Body of pancreas (tissue), 4 donors: ENCODE results near the gene STX16. TPM values are rescaled to one million over a fixed set of nuclear protein-coding genes. Genes with fewer than 3 reads are reported as not detected.
A peak's percentile ranks its signal among the peaks of the same experiment; 100 is the strongest.

Source experiments
- ATAC-seq: fragments of 150-250 bp; one replicate; pipeline ENCODE4 v1.9.1; 2016
- DNase-seq, 4 donors: peaks; one replicate each; pipeline ENCODE4 v3.0.0-alpha.2; 2019
- H3K27ac ChIP-seq, 4 donors: fragments of 200-600 bp; sonication (generic); 1 replicate in 3 of 4; 2 replicates in 1 of 4; pipeline versions ENCODE4 v1.5.1 to v1.6.1; 2016 to 2019; ENCODE audit warnings: mild to moderate bottlenecking in 1 of 4, mixed read lengths in 1 of 4, moderate library complexity in 1 of 4
- H3K27me3 ChIP-seq, 2 donors: fragments of 200-600 bp; sonication (generic); one replicate each; pipeline ENCODE4 v1.6.0; 2016; ENCODE audit warnings: mild to moderate bottlenecking in 1 of 2
- H3K36me3 ChIP-seq, 2 donors: fragments of 200-600 bp; sonication (generic); replicated peaks in 1 of 2; 2 replicates each; pipeline ENCODE4 v1.5.1; 2016; ENCODE audit warnings: low read depth in 2 of 2; ENCODE audit not compliant: insufficient read depth in 1 of 2
- H3K4me1 ChIP-seq: fragments of 200-600 bp; sonication (generic); one replicate; pipeline ENCODE4 v1.6.0; 2016
- H3K4me3 ChIP-seq, 2 donors: fragments of 200-600 bp; sonication (generic); 1 replicate in 1 of 2; 2 replicates in 1 of 2; pipeline ENCODE4 v1.5.1; 2016 to 2019
- H3K9me3 ChIP-seq, 3 donors: fragments of 200-600 bp; sonication (generic); 1 replicate in 2 of 3; 2 replicates in 1 of 3; pipeline ENCODE4 v1.5.1; 2016
- POLR2A ChIP-seq, 3 donors: fragments of 450-650 bp; IDR thresholded peaks; one replicate each; pipeline ENCODE4 v1.6.1; 2016; ENCODE audit warnings: antibody characterized with exemption in 3 of 3, mild to moderate bottlenecking in 2 of 3
- WGBS, 2 donors: methylation state at CpG; one replicate each; pipeline ENCODE4 v1.1.5; 2017; 5-methylcytosine and 5-hydroxymethylcytosine counted together
- intact Hi-C: fragments of 100-400 bp; cut with DNase I; formaldehyde crosslinking; loops from one replicate; pipeline ENCODE4 v1.15.1; 2023
- total RNA-seq, 2 donors: library from RNA; depleted of rRNA; stranded (reverse); fragments of >200 nt; gene quantifications; one replicate each; pipeline ENCODE4 v1.1.0, GENCODE V29; 2016
- TF ChIP-seq, protein P1 (sequence below), 7 experiments: fragments of 450-650 bp in 4 of 7; fragments of 200-600 bp in 3 of 7; sonication (generic) in 3 of 7; IDR thresholded peaks; one replicate each; pipeline ENCODE4 v1.5.1; 2016 to 2019; ENCODE audit warnings: antibody characterized with exemption in 7 of 7

The STX16 gene
- total RNA-seq, 2 donors from 2014 or later: 55.0 to 69.5 TPM

DNA sequence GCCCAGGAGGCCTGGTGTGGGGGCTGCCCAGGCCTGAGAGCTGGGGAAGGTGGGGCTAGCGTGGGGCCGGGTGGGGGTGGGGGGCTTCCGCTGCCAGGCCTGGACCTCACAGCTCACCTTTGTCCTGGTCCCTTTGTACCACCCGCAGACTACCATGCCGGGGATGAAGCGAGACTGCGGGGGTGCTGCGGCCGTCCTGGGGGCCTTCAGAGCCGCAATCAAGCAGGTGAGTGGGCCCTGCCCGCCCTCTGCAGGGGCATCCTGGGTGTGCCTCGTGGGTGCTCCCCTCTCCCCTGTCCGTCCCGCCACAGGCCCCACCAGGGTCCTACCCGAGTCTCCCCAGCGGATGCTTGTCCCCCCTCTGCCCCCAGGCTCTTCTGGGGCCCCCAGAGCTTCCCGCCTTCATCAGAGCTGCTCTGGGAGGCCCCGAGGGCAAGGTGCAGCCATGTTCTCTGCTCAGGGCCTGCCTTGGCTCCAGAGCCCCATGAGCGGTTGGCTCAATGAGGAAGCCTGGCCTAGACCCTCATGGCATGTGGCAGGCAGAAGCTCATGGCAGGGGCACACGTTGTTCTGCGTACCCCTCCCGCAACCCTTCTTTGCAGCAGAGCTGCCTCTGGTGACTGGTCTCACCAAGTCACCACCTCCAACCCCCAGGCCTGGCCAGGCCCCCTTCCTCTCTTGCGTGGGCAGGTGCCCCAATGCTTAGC, 56.0 kb downstream of the STX16 start:
- peaks cover 0 to 9% of the 10 kb centered on the region in 2 donors for H3K36me3 ChIP-seq
- H3K4me3 ChIP-seq: no peak overlapping the region
- TF ChIP-seq POLR2A (IDR thresholded peaks at IDR 0.05): no peak
- TF ChIP-seq, protein P1, sequence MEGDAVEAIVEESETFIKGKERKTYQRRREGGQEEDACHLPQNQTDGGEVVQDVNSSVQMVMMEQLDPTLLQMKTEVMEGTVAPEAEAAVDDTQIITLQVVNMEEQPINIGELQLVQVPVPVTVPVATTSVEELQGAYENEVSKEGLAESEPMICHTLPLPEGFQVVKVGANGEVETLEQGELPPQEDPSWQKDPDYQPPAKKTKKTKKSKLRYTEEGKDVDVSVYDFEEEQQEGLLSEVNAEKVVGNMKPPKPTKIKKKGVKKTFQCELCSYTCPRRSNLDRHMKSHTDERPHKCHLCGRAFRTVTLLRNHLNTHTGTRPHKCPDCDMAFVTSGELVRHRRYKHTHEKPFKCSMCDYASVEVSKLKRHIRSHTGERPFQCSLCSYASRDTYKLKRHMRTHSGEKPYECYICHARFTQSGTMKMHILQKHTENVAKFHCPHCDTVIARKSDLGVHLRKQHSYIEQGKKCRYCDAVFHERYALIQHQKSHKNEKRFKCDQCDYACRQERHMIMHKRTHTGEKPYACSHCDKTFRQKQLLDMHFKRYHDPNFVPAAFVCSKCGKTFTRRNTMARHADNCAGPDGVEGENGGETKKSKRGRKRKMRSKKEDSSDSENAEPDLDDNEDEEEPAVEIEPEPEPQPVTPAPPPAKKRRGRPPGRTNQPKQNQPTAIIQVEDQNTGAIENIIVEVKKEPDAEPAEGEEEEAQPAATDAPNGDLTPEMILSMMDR (IDR thresholded peaks at IDR 0.05): no peak
- intact Hi-C loops: no loop called here
- H3K9me3 ChIP-seq: no peaks in the 10 kb centered on the region
- H3K27ac ChIP-seq: no peak overlapping the region
- H3K27me3 ChIP-seq: no peaks in the 10 kb centered on the region
- DNase-seq (peak in 2 of 4 donors; percentile 2 to 9), ATAC-seq (no peak)
- WGBS, 2 donors: 96 to 98% methylated on average over 6 to 15 of the region's 23 CpGs
- H3K4me1 ChIP-seq: no peaks in the 10 kb centered on the region

DNA sequence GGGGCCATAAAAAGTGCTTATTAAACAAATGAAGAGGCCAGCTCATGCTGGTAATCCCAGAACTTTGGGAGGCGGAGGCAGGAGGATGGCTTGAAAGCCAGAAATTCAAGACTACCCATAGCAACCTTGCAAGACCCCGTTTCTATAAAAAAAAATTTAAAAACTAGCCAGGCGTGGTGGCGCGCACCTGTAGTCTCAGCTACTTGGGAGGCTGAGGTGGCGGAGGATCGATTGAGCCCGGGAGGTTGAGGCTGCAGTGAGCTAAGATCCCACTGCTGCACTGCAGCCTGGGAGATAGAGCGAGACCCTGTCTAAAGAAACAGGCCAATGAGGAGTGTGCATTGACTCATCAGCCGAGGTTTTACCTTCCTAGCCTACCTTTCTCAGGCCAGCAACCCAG, 56.7 kb downstream of the STX16 start:
- DNase-seq (peak in 1 of 4 donors; percentile 1), ATAC-seq (no peak)
- no peaks in the 10 kb centered on the region for H3K27me3 ChIP-seq
- 95 to 98% methylated on average over 10 of the region's 10 CpGs for WGBS, 2 donors
- H3K4me3 ChIP-seq: no peak overlapping the region
- H3K27ac ChIP-seq: no peak overlapping the region
- no peaks in the 10 kb centered on the region for H3K4me1 ChIP-seq
- no peak for TF ChIP-seq POLR2A (IDR thresholded peaks at IDR 0.05)
- TF ChIP-seq, protein P1 (IDR thresholded peaks at IDR 0.05): no peak
- intact Hi-C loops: no loop called here
- H3K9me3 ChIP-seq: no peaks in the 10 kb centered on the region
- H3K36me3 ChIP-seq: peaks cover 0 to 9% of the 10 kb centered on the region in 2 donors

DNA sequence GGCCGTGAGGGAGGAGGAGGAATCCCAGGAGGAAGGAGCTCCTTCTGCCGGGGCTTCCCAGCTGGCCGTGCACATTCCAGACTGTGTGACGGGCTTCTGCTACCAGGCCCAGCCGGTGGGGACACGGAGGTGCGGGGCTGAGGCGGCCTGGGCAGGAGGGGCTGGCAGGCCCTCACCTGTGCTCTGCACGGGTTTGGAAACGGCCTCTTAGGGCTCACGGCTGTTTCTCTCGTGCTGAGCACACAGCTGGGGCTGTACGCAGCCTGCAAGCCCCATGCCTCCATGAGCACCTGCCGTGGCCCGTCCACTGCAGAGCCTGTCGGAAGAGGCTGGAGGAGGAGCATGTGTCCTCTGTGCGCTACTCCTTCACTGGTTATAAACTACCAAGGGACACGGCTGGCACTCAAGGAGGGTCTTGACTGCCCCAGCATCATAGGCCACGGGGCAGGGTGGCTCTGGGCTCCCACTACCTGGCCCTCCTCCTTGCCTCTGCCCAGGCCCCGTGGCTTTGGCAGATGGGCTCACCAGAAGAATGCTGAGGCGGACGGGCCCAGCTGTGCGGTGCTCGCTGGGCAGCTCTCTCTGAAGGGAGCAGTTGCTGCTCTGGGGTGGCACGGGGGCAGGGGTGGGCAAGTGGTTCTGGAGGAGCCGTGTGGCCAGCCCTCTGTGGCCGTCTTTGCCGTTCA, 57.3 kb downstream of the STX16 start:
- H3K27me3 ChIP-seq: no peaks in the 10 kb centered on the region
- H3K4me3 ChIP-seq: no peak overlapping the region
- peaks cover 0 to 8% of the 10 kb centered on the region in 2 donors for H3K36me3 ChIP-seq
- DNase-seq (peak in 2 of 4 donors; percentile 3 to 7), ATAC-seq (no peak)
- no peaks in the 10 kb centered on the region for H3K9me3 ChIP-seq
- no peak for TF ChIP-seq POLR2A (IDR thresholded peaks at IDR 0.05)
- TF ChIP-seq, protein P1 (IDR thresholded peaks at IDR 0.05): no peak
- WGBS, 2 donors: 88 to 96% methylated on average over 14 to 25 of the region's 28 CpGs
- no peaks in the 10 kb centered on the region for H3K4me1 ChIP-seq
- no peak overlapping the region for H3K27ac ChIP-seq
- intact Hi-C loops: no loop called here

DNA sequence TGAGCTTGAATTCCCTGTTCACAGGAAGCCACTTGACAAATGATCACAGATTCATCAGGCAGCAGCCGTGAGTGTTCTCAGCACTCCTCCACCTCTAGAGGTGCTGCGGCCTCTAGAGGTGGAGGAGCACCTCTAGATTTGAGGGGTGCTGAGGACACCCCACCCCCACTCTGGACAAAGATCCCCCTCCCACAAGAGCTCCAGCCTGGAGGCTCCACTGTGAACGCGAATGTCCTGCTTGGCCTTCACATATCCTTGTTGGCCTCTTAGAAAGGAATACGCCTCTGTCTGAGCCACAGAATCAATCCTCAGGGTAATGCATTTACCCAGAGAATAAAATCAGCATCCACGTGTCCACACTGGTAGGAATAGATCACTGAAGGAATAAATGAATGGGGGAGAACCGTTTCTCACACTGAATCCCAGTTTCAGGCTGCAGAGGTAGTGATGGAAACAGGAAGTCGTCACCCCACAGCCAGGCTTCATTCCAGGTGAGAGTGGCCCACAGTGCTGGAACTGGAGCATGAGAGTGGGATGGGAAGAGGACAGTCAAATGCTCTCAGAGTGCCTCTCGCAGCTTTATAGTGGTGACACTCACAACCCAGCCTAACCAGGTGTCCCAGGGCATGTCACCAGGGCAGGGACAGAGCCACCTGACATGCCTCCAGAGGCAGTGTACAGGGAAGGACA, 58.1 kb downstream of the STX16 start:
- no peaks in the 10 kb centered on the region for H3K27me3 ChIP-seq
- no peaks in the 10 kb centered on the region for H3K4me1 ChIP-seq
- DNase-seq (peak in 1 of 4 donors; percentile 2), ATAC-seq (no peak)
- no peak for TF ChIP-seq POLR2A (IDR thresholded peaks at IDR 0.05)
- TF ChIP-seq, protein P1 (IDR thresholded peaks at IDR 0.05): no peak
- WGBS, 2 donors: 86% methylated on average over 8 to 9 of the region's 9 CpGs
- intact Hi-C loops: no loop called here
- H3K36me3 ChIP-seq: no peaks in the 10 kb centered on the region
- H3K4me3 ChIP-seq: no peak overlapping the region
- no peaks in the 10 kb centered on the region for H3K9me3 ChIP-seq
- no peak overlapping the region for H3K27ac ChIP-seq
